ENCODE measurements around the gene ZNF587B.
A peak's percentile ranks its signal among the peaks of the same experiment; 100 is the strongest.
"Not testable (repeated sequence)": the region's sequence is repeated elsewhere in the genome, so short reads cannot be mapped to it uniquely, and the experiment has no call there.

ZNF587B gene

GRCh38 chr19:57819475-57820148 is 10.5 kb upstream of the ZNF587B start:
- DNase-seq, result peak; percentile 92

- no peak for DNase-seq
Measured at GRCh38 chr19:57820599-57820998, 9.5 kb upstream of the ZNF587B start.

GRCh38 chr19:57821095-57821494 is 9.0 kb upstream of the ZNF587B start:
- not testable (repeated sequence) for DNase-seq

- not testable (repeated sequence) for DNase-seq
Measured at GRCh38 chr19:57821501-57821900, 8.6 kb upstream of the ZNF587B start.

GRCh38 chr19:57823155-57823554 is 6.9 kb upstream of the ZNF587B start:
- DNase-seq, result not testable (repeated sequence)

GRCh38 chr19:57823608-57824007 is 6.5 kb upstream of the ZNF587B start:
- DNase-seq, result not testable (repeated sequence)

- no peak for DNase-seq
Measured at GRCh38 chr19:57825511-57825910, 4.6 kb upstream of the ZNF587B start.

GRCh38 chr19:57829316-57829715 is 783 bp upstream of the ZNF587B start:
- no peak for DNase-seq

- DNase-seq, result not testable (repeated sequence)
Measured at GRCh38 chr19:57836991-57837390, 6.9 kb downstream of the ZNF587B start.

GRCh38 chr19:57838622-57839191 is 8.6 kb downstream of the ZNF587B start:
- DNase-seq, result not testable (repeated sequence)

- DNase-seq, result no peak
Measured at GRCh38 chr19:57841122-57841763, 11.1 kb downstream of the ZNF587B start.

GRCh38 chr19:57847164-57847563 is 17.1 kb downstream of the ZNF587B start:
- not testable (repeated sequence) for DNase-seq

- not testable (repeated sequence) for DNase-seq
Measured at GRCh38 chr19:57849162-57849665, 19.1 kb downstream of the ZNF587B start.

- peak; percentile 68 for DNase-seq
Measured at GRCh38 chr19:57849666-57850473, 19.8 kb downstream of the ZNF587B start, which contains the start of gene ZNF587. Gene ZNF587, plus strand, starts transcription at chr19:57849859. Its CDS starts 180 bp downstream, at chr19:57850039.

- no peak for DNase-seq
Measured at GRCh38 chr19:57850553-57851017, 20.5 kb downstream of the ZNF587B start.

GRCh38 chr19:57851812-57852603 is 21.9 kb downstream of the ZNF587B start:
- DNase-seq, result not testable (repeated sequence)

- DNase-seq, result not testable (repeated sequence)
Measured at GRCh38 chr19:57854117-57854516, 24.0 kb downstream of the ZNF587B start.

GRCh38 chr19:57862351-57862750 is 32.3 kb downstream of the ZNF587B start:
- not testable (repeated sequence) for DNase-seq

GRCh38 chr19:57867868-57868492 is 37.9 kb downstream of the ZNF587B start:
- DNase-seq, result no peak

GRCh38 chr19:57869655-57870054 is 39.6 kb downstream of the ZNF587B start:
- DNase-seq, result not testable (repeated sequence)

GRCh38 chr19:57870225-57870624 is 40.1 kb downstream of the ZNF587B start:
- no peak for DNase-seq

Data from NCI-H526 treated with DMSO at 0.1 percent for 48 hours (cell line).